Trophoblast cell (in vitro differentiated cells and primary cell): ENCODE data around the gene PAIP2.
A peak's percentile ranks its signal among the peaks of the same experiment; 100 is the strongest.

ENCODE experiments used
- DNase-seq, 2 donors: peaks; one replicate each; pipeline ENCODE4 v3.0.0-alpha.2; 2016
- H2AFZ ChIP-seq: 2 replicates; pipeline ENCODE4 v1.6.1; 2013; ENCODE audit warnings: low read length, moderate library complexity, mild to moderate bottlenecking; ENCODE audit not compliant: insufficient read depth, poor library complexity
- H2AK5ac ChIP-seq: 2 replicates; pipeline ENCODE4 v1.6.1; 2013; ENCODE audit warnings: mild to moderate bottlenecking, low read length
- H2BK120ac ChIP-seq: 2 replicates; pipeline ENCODE4 v1.6.1; 2013; ENCODE audit warnings: low read length, mild to moderate bottlenecking, moderate library complexity; ENCODE audit not compliant: insufficient read depth, poor library complexity
- H2BK12ac ChIP-seq: 2 replicates; pipeline ENCODE4 v1.6.1; 2013; ENCODE audit warnings: mild to moderate bottlenecking, low read length, moderate library complexity
- H2BK5ac ChIP-seq: 2 replicates; pipeline ENCODE4 v1.6.1; 2013; ENCODE audit warnings: low read length, low read depth, moderate library complexity, mild to moderate bottlenecking; ENCODE audit not compliant: poor library complexity
- H3K14ac ChIP-seq: 2 replicates; pipeline ENCODE4 v1.6.1; 2013; ENCODE audit warnings: mild to moderate bottlenecking, low read length
- H3K18ac ChIP-seq: 2 replicates; pipeline ENCODE4 v1.6.1; 2013; ENCODE audit warnings: mild to moderate bottlenecking, low read length
- H3K23ac ChIP-seq: 2 replicates; pipeline ENCODE4 v1.6.1; 2013; ENCODE audit warnings: low read length
- H3K27ac ChIP-seq: 2 replicates; pipeline ENCODE4 v1.5.1; 2013; ENCODE audit warnings: low read depth, mild to moderate bottlenecking, inconsistent platforms, low read length, moderate library complexity
- H3K27me3 ChIP-seq: 2 replicates; pipeline ENCODE4 v1.6.1; 2013; ENCODE audit warnings: inconsistent platforms, mild to moderate bottlenecking, low read length, moderate library complexity; ENCODE audit not compliant: insufficient read depth
- H3K36me3 ChIP-seq, 2 experiments: 1 replicate in 1 of 2; 2 replicates in 1 of 2; pipeline ENCODE4 v1.6.1; 2013; ENCODE audit warnings: low read length in 2 of 2, mild to moderate bottlenecking in 2 of 2, moderate library complexity in 1 of 2; ENCODE audit not compliant: insufficient read depth in 2 of 2, control insufficient read depth in 1 of 2
- H3K4ac ChIP-seq: 2 replicates; pipeline ENCODE4 v1.6.1; 2013; ENCODE audit warnings: low read depth, mild to moderate bottlenecking, low read length, moderate library complexity
- H3K4me1 ChIP-seq, 2 experiments: 1 replicate in 1 of 2; 2 replicates in 1 of 2; pipeline ENCODE4 v1.6.1; 2013; ENCODE audit warnings: low read length in 2 of 2, mild to moderate bottlenecking in 2 of 2, moderate library complexity in 1 of 2; ENCODE audit not compliant: insufficient read depth in 2 of 2, control insufficient read depth in 1 of 2
- H3K4me2 ChIP-seq: 2 replicates; pipeline ENCODE4 v1.6.1; 2013; ENCODE audit warnings: inconsistent platforms, mild to moderate bottlenecking, low read length, moderate library complexity
- H3K4me3 ChIP-seq: 2 replicates; pipeline ENCODE4 v1.5.1; 2013; ENCODE audit warnings: mild to moderate bottlenecking, low read depth, low read length, inconsistent platforms
- H3K79me1 ChIP-seq: one replicate; pipeline ENCODE4 v1.6.1; 2013; ENCODE audit warnings: low read length
- H3K79me2 ChIP-seq: 2 replicates; pipeline ENCODE4 v1.6.1; 2013; ENCODE audit warnings: low read length, mild to moderate bottlenecking; ENCODE audit not compliant: control insufficient read depth, insufficient read depth, poor library complexity
- H3K9ac ChIP-seq: 2 replicates; pipeline ENCODE4 v1.6.1; 2013; ENCODE audit warnings: mild to moderate bottlenecking, low read length
- H3K9me3 ChIP-seq: 2 replicates; pipeline ENCODE4 v1.6.1; 2013; ENCODE audit warnings: low read depth, mild to moderate bottlenecking, control low read depth, inconsistent platforms, low read length; ENCODE audit not compliant: insufficient read depth
- H4K12ac ChIP-seq: 2 replicates; pipeline ENCODE4 v1.6.1; 2013; ENCODE audit warnings: low read depth, mild to moderate bottlenecking, low read length, moderate library complexity
- H4K8ac ChIP-seq: 2 replicates; pipeline ENCODE4 v1.6.1; 2013; ENCODE audit warnings: low read depth, mild to moderate bottlenecking, low read length, moderate library complexity
- H4K91ac ChIP-seq: one replicate; pipeline ENCODE4 v1.6.1; 2013; ENCODE audit warnings: low read depth, mild to moderate bottlenecking, low read length, moderate library complexity
- WGBS: extraction: QIAGEN DNeasy Blood & Tissue Kit; methylation state at CpG from one replicate; pipeline ENCODE4 v1.1.7; 2013; ENCODE audit warnings: missing lambda C conversion rate; ENCODE audit not compliant: insufficient read length, insufficient coverage; ENCODE audit errors: extremely low coverage; 5-methylcytosine and 5-hydroxymethylcytosine counted together

The PAIP2 gene

DNA sequence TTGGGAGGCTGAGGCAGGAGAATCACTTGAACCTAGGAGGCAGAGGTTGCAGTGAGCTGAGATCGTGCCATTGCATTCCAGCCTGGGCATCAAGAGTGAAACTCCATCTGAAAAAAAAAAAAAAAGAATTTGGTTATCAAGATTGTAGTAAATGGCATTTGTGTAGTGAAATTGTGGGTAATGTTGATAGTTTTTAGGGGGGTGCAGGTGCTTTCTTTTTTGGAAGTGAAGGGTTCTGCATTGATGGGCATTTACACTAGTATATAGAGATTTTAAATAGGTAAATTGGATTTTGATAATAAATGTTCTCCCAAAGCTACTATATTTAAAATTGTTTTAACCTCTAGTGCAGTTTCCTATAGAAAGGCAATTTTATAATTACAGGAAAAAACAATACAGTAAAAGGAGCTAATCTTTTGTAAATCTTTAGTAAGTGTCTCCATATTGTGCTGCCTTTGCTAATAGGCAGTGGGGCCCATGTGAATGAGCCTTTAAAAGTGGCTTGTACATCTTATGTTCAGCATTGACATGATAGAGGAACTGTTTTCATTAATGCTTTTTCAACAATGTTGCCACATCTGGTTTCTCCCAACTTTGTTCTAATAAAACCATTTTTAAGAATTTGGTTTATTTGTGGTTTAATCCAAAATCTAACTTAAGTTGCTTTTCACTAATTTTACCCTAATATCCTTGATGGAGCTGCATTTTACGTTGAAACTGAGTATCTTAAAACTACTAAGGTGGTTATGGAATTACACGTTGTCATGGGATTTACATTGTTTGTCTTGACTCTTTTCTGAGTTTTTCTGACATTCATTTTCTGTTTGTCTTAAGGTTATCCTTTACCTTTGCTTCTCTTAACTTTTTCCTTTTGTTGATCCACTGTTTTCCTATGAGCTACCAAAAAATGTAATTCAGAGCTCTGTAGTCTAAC, 37.0 kb upstream of the PAIP2 start:
- Histone ChIP-seq H3K79me2 (peaks cover 30% of the 10 kb centered on the region), H3K4me2 (no peak overlapping the region), H2BK120ac (no peak overlapping the region), H3K36me3 (peaks cover 0 to 2% of the 10 kb centered on the region in 2 experiments), H3K4me1 (peaks cover 8% of the 10 kb centered on the region in 2 experiments), H3K14ac (no peak overlapping the region), H4K91ac (no peak overlapping the region), H3K23ac (no peak overlapping the region), H3K27me3 (no peaks in the 10 kb centered on the region), H3K4ac (peak overlapping the region; percentile 97), H3K9me3 (no peaks in the 10 kb centered on the region), H3K9ac (no peak overlapping the region), H2AK5ac (no peak overlapping the region), H3K79me1 (no peaks in the 10 kb centered on the region), H4K12ac (no peak overlapping the region), H3K27ac (no peak overlapping the region), H2AFZ (no peak overlapping the region), H2BK12ac (no peak overlapping the region), H3K18ac (no peak overlapping the region), H2BK5ac (no peak overlapping the region), H3K4me3 (no peak overlapping the region), H4K8ac (no peak overlapping the region)
- WGBS: no CpG with 5 or more reads among the region's 3 CpGs
- DNase-seq: no peak

DNA sequence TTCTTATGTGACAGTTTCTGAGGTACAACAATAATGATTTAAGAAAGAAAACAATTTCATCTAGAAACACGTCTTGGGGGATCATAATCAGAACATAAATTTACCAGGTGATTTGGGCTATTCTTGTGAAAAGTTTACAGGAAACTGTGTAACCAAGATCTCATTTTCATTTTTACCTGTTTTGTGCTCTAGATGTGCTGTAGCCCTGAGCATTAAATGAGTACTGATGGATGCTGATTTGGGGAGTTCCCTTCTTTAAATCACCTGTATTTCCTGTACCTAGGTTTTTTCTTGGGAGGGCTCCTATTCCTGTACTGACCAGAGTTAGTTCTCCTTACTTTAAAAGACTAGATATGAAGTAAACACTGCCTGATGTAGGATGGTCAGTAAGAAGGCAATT, 35.5 kb upstream of the PAIP2 start:
- Histone ChIP-seq H3K36me3 (peaks cover 0 to 2% of the 10 kb centered on the region in 2 experiments), H2AFZ (no peak overlapping the region), H4K8ac (no peak overlapping the region), H3K9ac (no peak overlapping the region), H3K4me1 (peaks cover 3 to 4% of the 10 kb centered on the region in 2 experiments), H3K23ac (no peak overlapping the region), H2BK5ac (no peak overlapping the region), H2BK120ac (no peak overlapping the region), H3K4ac (peak overlapping the region; percentile 93), H3K79me2 (peaks cover 24% of the 10 kb centered on the region), H3K4me2 (no peak overlapping the region), H3K27ac (no peak overlapping the region), H3K14ac (no peak overlapping the region), H3K9me3 (no peaks in the 10 kb centered on the region), H3K18ac (no peak overlapping the region), H3K4me3 (no peak overlapping the region), H3K27me3 (no peaks in the 10 kb centered on the region), H2AK5ac (no peak overlapping the region), H2BK12ac (no peak overlapping the region), H4K12ac (no peak overlapping the region), H4K91ac (no peak overlapping the region), H3K79me1 (no peaks in the 10 kb centered on the region)
- no peak for DNase-seq
- WGBS: no CpG with 5 or more reads among the region's 1 CpG

DNA sequence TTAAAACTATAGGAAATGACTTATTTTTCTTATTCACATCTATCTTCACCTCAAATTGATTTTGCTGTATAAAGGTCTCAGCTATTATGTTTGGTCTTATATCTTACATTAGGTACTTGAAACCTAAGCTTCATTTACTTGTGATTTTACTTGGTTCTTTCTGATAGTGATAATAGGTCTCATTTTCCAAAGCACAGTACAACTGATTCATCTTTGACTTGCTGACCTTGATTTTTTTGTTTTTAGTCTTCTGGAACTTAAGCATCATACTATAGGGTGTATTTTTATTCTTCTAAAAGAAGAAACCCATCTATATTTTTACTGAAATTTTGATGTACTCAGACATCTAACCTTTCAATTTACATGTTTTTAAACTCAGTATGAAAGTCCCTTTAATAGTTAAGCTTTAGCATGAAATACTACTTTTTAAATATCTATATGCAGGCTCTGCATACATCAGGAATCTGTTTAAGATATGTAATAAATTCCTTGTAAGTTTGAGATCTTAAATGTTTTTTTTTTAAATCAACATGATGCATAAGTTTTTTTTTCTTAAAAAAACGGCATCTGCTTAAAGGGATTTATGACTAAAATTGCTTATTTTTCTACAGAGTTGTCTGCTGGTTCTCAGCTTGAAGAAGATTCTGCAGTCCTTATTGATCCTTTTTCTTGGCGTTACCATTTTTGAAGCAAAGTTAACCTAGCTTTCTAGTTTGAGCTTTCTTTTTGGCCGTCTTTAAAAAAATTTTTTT, 34.9 kb upstream of the PAIP2 start:
- WGBS: no CpG with 5 or more reads among the region's 3 CpGs
- Histone ChIP-seq H3K27me3 (no peaks in the 10 kb centered on the region), H4K12ac (no peak overlapping the region), H3K27ac (no peak overlapping the region), H3K14ac (no peak overlapping the region), H3K23ac (no peak overlapping the region), H2AK5ac (no peak overlapping the region), H3K9ac (no peak overlapping the region), H3K79me1 (no peaks in the 10 kb centered on the region), H2AFZ (no peak overlapping the region), H3K4me1 (peaks cover 0 to 3% of the 10 kb centered on the region in 2 experiments), H2BK12ac (no peak overlapping the region), H4K91ac (no peak overlapping the region), H3K18ac (no peak overlapping the region), H2BK120ac (no peak overlapping the region), H3K9me3 (no peaks in the 10 kb centered on the region), H3K79me2 (peaks cover 23% of the 10 kb centered on the region), H2BK5ac (no peak overlapping the region), H3K4me3 (no peak overlapping the region), H3K4me2 (no peak overlapping the region), H4K8ac (no peak overlapping the region), H3K36me3 (peaks cover 0 to 2% of the 10 kb centered on the region in 2 experiments), H3K4ac (no peak overlapping the region)
- no peak for DNase-seq

DNA sequence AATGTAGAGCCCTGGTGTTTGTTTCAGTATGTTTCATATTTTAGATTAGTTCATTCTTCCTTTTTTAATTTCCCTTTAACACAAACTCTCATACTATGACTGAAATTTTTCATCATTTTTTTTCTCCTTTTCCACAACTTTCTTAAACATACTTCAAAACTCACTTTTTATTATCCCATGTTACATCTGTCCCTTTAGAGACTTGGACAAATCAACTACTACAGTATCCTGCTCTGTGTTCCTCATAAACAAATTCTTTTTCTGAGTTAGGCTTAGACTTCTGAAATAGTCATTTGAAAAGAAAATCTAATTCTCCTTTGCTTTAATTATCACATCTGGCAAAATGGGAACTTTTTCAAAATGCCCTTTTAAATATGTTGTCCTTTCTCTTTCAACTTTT, 32.9 kb upstream of the PAIP2 start:
- Histone ChIP-seq H3K36me3 (peaks cover 0 to 2% of the 10 kb centered on the region in 2 experiments), H3K9ac (no peak overlapping the region), H2AFZ (no peak overlapping the region), H3K4ac (peak overlapping the region; percentile 93), H2BK12ac (no peak overlapping the region), H3K9me3 (no peaks in the 10 kb centered on the region), H3K4me1 (peaks cover 0 to 5% of the 10 kb centered on the region in 2 experiments), H3K18ac (no peak overlapping the region), H3K14ac (no peak overlapping the region), H4K8ac (no peak overlapping the region), H3K79me2 (peaks cover 19% of the 10 kb centered on the region), H2BK120ac (no peak overlapping the region), H2BK5ac (no peak overlapping the region), H3K27me3 (no peaks in the 10 kb centered on the region), H4K12ac (no peak overlapping the region), H3K79me1 (no peaks in the 10 kb centered on the region), H3K27ac (no peak overlapping the region), H4K91ac (no peak overlapping the region), H3K23ac (no peak overlapping the region), H3K4me2 (no peak overlapping the region), H3K4me3 (no peak overlapping the region), H2AK5ac (no peak overlapping the region)
- DNase-seq: no peak
